ENCODE data around the gene ANKRD10. TPM values are rescaled to one million over a fixed set of nuclear protein-coding genes. Genes with fewer than 3 reads are reported as not detected.

ANKRD10 gene
- total and polyA plus RNA-seq, 7 donors: 82.0 to 225 (median 115) TPM

DNA sequence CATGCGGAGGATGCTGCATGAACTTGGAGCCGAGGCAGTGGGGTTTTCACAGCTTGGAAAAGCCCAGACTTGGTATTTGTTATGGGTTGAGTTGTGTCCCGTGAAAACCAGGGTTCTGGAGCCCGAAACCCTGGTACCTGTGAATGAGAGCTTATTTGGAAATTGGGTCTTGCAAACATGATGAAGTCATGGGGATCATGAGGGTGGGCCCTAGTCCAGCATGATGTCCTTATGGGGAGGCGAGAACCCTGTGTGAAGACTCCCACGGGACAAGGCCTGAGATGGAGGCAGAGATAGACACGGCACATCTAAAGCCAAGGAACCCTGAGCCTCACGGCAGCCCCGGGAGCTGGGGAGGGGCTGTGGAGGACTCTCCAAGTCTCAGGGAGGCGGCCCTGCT, 82.3 kb downstream of the ANKRD10 start:
- Histone ChIP-seq H3K27me3 (ENCODE audit: insufficient read depth in 3 of 3, low read length in 2 of 3) (peaks cover 0 to 3% (median 0%) of the 10 kb centered on the region in 3 donors), H3K4me1 (no peaks in the 10 kb centered on the region), H3K36me3 (ENCODE audit: insufficient read depth in 1 of 2, low read depth in 1 of 2) (no peaks in the 10 kb centered on the region), H3K9me3 (no peaks in the 10 kb centered on the region), H3K27ac (no peak overlapping the region), H3K4me3 (no peak overlapping the region)
- DNase-seq (no peak), ATAC-seq (no peak)
- TF ChIP-seq CTCF (IDR thresholded peaks at IDR 0.05): no peak
- WGBS, 3 donors: 72 to 78% (median 78%) methylated on average over 10 of the region's 10 CpGs
- intact Hi-C loops (cut with DNase I): no loop called here

- TF ChIP-seq CTCF (IDR thresholded peaks at IDR 0.05): no peak
- Histone ChIP-seq H3K27ac (no peak overlapping the region), H3K27me3 (ENCODE audit: insufficient read depth in 3 of 3, low read length in 2 of 3) (peaks cover 0 to 3% (median 0%) of the 10 kb centered on the region in 3 donors), H3K36me3 (ENCODE audit: insufficient read depth in 1 of 2, low read depth in 1 of 2) (no peaks in the 10 kb centered on the region), H3K9me3 (no peaks in the 10 kb centered on the region), H3K4me1 (no peaks in the 10 kb centered on the region), H3K4me3 (no peak overlapping the region)
- intact Hi-C loops (cut with DNase I): no loop called here
- 92 to 93% (median 93%) methylated on average over 3 of the region's 3 CpGs for WGBS, 3 donors
- DNase-seq: no peak
- ATAC-seq: no peak
Observed at GRCh38 chr13:110832205-110832479, 82.7 kb downstream of the ANKRD10 start.

DNA sequence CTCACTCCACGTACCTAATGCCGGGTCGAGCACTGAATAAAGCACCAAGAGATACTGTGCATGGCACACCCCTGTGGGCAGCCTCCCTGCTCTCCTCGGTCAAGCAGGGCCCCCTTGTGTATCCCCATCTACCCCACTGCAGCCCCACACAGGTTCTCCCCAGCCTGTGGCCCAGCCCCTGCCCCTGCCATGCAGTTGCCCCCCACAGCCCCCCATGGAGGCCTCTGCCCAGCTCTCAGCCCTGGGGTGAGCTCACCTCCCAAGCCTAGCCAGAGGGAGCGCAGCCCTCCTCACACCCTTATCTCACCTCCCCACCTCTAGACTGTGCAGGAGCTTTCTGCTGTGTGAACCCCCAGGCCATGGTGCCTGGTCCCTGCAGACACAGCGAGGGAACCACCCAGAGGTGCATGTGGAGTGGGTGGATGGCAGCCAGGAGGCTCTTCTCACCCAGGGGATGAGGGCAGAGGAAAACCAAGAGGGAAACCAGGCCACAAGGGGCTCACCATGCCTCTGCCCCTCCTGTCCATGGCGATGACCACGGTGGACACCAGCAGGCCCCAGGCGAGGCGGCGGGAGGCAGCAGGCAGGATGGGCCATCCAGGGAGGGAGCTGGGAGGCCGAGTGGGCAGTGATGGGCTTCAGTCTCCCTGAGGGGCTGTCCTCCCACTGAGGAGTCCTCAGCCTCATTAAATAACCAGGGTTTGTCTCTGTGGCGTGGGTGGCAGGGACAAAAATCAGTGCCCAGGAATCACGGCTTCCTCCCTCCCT, 83.2 kb downstream of the ANKRD10 start:
- DNase-seq (no peak), ATAC-seq (no peak)
- Histone ChIP-seq H3K27ac (no peak overlapping the region), H3K36me3 (ENCODE audit: insufficient read depth in 1 of 2, low read depth in 1 of 2) (no peaks in the 10 kb centered on the region), H3K27me3 (ENCODE audit: insufficient read depth in 3 of 3, low read length in 2 of 3) (peaks cover 0 to 3% (median 0%) of the 10 kb centered on the region in 3 donors), H3K9me3 (no peaks in the 10 kb centered on the region), H3K4me1 (no peaks in the 10 kb centered on the region), H3K4me3 (no peak overlapping the region)
- no peak for TF ChIP-seq CTCF (IDR thresholded peaks at IDR 0.05)
- intact Hi-C loops (cut with DNase I): no loop called here
- 89 to 91% (median 90%) methylated on average over 14 of the region's 14 CpGs for WGBS, 3 donors

GRCh38 chr13:110830800-110831371, 84.0 kb downstream of the ANKRD10 start:
- TF ChIP-seq CTCF (IDR thresholded peaks at IDR 0.05): no peak
- intact Hi-C loops (cut with DNase I): no loop called here
- Histone ChIP-seq H3K4me3 (no peak overlapping the region), H3K9me3 (no peaks in the 10 kb centered on the region), H3K27me3 (ENCODE audit: insufficient read depth in 3 of 3, low read length in 2 of 3) (peaks cover 0 to 3% (median 0%) of the 10 kb centered on the region in 3 donors), H3K4me1 (no peaks in the 10 kb centered on the region), H3K27ac (no peak overlapping the region), H3K36me3 (ENCODE audit: insufficient read depth in 1 of 2, low read depth in 1 of 2) (no peaks in the 10 kb centered on the region)
- no peak for DNase-seq
- no peak for ATAC-seq
- 76 to 85% (median 78%) methylated on average over 16 of the region's 16 CpGs for WGBS, 3 donors
